NCI-H69 (cell line): ENCODE data around the gene RABAC1.
A peak's percentile ranks its signal among the peaks of the same experiment; 100 is the strongest.

Experiments
- DNase-seq: peaks from one replicate; lab custom pipeline; 2025; lab: John Stamatoyannopoulos, UW

RABAC1 gene

DNA sequence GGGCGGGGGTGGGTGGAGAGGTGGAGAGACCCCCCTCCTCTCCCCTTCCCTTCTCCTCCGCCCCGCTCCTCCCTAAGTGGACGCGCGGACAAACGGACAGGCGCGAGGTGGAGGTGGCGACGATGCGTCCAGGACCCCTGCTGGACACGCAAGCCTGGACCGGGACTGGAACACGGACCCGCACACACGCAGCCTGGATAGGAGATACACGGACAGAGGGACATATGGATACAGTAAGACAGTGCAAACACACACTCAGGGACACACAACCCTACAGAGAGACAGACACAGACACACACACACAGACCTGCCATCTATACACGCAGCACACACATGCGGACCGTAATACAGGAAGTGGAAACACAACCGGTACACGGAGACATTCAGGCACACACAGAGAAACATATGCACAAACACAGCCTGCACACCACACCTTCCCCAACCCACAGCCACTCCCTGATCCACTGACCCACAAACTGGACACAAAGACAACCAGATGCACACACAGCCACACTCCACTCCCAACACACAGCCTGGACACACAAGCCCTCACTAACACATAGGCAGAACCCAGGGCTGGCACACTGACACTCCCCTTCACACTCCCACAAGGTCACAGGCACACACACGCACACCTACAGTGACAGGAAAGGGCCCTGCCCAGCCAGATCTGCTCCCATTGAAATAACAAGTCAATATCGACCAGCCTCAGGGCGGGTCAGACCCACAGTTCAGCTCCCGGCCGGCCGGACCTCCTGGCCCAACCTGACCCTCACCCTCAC lies 30.2 kb downstream of the RABAC1 start:
- peak; percentile 47 for DNase-seq

DNA sequence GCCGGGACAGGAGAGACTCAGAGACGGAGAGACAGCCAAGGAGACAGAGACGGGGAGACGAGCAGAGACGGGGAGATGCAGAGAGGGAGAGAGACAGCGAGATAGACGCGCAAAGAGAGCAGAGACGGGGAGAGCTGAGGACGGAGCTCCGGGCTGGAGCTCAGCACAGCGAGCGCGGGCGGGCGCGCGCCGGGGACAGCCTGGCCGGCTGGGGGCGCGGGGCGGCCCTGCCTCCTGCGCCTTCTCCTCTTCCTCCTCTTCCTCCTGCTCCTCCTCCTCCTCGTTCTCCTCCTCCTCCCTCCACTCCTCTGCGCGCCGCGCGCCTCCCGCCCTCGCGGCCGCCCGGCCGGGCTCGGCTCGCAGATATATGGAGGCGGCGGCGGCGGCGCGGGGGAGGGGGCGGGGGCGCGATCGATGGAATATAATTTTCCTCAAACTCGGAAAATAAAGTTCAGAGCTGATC lies 30.9 kb downstream of the RABAC1 start, which contains the start of gene ERFL:
Gene ERFL (minus strand): TSS at position 229 of the 463 bp plus-strand sequence. CDS start 15,530 bp downstream, outside the sequence.
- DNase-seq = peak; percentile 46

DNA sequence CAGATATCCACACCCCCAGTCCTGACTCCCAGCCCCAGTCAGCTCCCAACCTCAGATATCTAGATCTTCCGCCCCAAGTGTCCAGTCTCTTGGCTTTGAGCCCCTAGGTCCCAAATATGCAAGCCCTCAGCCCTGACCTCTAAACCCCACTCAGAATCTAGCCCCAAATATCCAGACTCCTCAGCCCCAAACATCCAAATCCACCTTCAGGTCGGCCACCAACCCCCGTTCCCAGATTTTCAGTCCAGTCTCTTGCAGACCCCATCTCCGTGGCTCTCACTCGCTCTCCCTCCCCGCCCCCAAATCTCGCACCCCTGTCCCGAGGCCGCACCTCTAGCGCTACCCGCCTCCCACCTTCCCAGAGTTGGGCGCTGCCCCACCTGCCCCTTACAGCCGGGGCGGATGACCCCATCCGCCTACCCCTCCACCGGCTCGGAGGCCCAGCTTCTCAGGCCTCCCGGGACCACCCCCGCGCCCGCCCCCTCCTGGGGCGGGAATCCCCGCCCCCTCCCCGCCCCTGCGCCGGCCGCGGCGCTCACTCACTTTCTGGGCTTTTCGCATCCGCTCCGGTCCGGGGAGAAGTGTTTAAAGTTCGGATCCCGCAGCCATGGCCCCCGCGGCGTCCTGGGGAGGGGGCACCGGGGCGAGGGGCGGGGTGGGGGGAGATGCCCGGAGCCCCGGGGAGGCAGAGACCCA lies 31.5 kb downstream of the RABAC1 start:
- peak; percentile 36 for DNase-seq

DNA sequence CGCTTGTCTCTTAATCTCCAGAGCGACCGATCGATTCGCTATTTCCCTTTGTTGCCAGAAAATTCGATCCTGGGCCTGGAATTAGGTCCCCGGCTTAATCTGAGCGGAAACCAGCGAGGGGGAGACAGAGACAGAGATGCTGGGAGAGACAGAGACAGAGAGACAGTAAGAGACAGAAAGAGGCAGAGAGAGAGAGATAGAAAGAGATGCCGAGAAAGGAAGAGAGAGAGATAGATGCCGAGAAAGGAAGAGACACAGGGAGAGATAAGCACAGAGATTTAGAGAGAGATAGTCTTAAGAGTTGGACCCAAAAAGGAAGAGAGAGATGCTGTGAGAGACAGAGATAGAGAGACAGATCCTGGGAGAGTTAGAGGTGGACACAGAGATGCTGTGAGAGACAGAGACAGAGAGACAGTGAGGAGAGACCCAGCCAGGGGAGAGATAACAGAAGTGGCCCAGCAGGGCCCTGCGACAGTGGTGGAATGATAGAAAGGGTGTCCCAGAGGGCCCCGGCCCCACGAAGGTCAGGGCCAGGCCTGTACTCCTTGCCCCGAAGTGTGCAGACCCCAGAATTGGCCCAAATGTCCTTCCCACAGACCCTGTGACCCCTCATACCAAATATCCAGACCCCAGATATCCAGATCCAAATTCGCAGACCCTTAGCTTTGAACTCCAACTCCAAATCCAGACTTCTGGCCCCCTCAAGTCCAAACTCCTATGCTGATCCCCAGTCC lies 32.2 kb downstream of the RABAC1 start:
- no peak for DNase-seq

DNA sequence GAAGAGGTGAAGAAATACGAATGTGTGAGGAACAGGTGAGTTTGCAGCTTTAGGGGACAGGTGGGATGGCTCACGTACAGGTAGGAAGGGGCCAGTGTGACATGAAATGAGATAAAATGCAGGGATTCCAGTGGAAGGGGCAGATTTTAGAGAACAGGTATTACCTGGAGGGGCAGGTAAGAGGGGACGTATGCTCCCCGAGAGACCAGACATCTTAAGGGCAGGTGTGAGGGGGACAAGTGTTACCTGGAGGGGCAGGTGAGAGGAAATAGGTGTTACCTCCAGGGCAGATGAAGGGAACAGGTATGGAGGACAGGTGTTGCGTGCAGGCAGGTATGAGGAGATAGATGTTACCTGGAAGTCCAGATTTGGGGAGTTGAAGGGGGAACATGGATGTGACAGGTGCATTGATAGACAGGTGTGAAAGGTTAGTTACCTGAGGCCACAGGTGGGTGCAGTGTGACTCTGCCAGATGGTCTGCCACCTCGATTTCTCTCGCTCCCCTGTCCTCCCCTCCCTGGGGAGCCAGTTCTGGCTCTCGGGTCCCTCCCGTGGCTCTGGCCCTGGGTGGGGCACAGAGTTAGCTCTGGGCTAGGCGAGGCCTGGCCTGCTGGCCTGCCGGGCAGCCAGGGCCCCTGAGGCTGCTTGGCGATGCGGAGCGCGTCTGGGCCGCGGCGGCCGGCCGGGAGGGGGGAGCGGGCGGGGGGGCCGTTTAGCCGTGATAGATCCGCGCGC lies 32.9 kb downstream of the RABAC1 start:
- no peak for DNase-seq

DNA sequence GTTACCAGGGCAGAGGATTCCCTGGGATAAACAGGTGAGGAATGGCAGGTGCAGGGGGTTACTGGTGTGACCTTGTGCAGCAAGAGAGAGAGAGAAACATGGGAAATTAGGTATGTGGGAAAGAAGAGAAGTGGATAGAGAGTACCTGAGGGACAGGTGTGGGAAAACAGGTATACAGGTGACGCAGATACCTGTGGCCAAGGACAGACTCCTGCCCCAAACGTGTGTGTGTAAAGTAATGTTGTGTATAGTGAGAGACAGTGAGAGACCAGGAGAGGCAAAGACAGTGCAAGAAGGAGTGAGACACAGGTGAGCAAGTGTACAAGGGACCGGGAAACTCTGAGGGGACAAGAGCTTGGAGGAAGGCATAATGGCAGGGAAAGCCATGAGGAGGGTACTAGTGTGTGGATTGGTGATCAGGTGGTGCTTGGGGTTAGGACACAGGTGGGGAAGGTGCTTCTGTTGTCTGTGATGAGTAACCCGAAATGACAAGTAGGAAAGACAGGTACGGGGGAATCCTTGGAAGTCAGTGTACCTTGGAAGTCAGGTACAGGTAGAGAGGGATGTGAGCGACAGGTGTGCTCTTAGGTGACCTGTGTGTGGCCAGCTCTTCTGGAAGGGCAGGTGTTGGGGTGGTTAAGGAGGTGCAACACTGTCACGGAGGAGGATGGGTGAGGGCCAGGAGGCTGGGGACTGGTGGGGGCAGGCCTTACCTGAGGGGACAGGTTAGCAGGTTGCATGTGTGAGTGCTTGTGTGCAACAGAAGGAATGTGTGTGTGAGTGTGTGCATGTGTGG lies 33.7 kb downstream of the RABAC1 start:
- DNase-seq = no peak

DNA sequence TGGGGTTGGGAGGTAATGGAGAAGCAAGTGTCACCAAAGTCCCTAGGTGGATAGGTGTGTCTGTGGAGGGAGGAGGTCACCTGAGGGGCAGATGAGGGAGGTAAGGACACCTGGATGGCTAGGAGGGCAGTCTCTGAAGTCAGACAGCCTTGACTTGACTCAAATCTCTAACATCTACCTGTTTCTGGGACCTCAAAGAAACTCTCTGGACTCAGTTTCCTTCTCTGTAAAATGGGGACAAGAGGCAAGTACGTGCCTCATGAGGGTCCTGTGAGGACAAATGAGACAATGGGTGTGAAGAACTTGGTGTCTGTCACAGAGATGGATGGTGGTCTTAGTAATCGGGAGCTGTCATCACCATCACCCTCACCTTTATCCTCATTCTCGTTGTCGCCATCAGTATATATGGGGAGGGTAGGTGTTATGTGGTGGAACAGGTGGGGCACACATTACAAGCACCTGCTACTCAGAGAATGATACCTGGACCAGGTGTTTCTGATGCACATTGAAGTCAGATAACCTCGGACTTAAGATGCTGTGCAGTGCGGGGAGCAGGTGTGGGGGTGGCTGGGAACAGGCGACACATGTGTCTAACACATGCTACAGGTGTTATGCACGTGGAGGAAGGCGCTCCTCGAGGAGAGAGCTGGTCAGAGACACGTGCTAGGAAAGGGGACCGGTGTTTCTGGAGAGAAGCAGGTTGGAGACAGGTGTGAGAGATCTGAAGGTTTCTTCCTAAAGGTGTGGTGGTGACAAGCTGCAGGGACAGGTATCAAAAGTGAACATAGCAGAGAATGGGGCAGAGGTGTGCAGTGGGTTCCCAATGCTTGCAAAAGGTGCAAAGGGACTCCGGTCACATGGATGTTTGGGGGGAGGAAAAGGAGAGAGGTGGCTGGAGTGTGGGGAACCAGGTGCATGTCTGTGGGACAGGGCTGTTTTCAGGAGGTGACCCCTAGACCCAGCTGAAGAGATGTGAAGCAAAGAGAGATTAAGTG lies 34.7 kb downstream of the RABAC1 start:
- no peak for DNase-seq

DNA sequence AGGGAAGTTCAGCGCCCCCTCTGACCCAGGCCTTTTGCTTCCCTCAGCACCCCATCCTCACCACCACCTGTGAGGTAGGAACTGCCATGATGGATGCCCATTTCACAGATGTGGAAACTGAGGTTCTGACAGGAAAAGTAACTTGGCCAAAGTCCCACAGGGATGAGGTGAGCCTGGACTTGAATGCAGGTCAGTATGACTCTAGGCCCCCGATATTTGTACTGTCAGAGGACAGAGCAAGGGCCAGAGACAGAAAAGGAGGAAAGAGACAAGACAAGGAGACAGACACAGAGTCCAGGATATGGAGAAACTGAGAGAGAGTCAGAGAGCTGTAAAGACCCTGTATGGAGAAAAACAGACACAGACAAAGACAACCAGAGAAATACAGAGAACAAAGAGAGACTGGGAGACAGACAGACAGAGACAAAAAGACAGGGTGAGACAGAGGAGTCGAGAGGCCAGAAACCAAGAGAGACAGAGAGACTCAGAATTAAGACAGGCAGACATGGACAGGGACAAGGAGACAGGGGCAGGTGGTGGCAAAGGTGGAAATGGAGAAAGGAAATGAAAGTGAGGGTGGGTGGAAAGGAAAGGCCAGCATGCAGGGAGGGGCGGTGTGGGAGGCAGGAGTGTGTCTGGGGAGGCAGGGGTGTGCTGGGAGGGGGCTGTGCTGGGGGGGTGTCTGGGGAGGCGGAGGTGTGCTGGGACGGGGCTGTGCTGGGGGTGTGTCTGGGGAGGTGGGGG lies 35.9 kb downstream of the RABAC1 start:
- DNase-seq = no peak

DNA sequence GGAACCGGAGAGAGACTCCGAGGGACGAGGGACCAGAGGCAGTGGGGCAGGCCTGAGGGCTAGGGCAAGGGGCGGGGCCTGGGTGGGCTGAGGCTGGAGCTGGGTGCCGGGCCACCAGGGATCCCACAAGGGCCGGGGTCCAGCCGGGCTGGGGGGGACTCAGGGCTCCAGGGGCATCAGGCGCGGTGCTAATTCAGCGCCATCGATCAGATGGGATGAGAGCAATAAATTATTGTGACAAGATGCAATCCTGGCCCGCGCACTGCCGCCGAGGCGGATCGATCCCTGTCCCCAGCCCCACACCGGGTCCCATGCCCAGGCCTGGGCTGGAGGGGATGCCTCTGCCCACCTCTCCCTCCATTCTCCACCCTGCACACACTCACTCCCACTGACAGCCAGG lies 36.5 kb downstream of the RABAC1 start:
- DNase-seq = no peak

DNA sequence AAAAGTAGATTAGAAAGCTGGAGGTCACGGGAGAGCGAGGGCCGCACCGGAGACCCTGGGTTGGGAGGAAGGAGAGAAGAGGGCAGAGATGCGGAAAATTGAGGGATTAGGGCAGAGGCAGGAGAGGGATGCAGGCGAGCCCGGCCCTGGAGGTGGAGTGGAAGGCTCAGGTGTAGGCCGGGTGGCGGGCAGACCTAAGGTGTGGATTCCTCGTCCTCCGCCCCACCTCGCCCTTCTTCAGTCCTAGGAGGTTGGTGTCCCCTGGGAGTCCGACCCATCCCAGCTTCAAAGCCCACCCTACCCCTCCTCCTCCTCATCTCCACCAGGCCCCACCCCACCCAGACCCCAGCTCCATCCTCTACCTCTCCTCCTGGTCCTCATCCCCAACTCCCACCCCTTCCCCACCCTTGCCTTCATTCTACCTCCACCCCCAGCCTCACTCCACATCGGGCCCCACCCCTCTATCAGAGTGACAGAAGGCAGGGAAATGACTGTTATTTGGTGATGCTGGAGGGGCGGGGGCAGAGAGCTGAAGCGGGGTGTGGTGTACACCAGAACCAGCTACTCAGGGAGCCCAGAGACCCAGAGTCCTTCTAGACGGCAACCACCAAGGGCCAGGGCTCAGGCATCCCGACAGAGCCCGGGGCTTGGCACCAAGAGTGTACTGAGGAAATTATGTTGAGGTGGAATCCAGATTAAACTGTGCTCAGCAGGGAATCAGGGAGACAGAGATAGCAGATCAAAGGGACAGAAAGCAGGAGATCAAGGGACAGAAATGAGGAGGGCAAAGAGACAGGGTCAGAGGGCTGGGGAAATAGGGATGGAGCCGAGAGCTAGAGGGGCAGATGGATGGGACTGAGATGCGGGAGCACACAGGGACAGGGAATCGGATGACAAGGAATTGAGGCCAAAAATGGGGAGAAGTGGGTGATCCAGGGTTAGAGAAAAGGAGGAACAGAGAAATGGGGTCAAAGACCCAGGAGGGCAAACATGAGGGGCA lies 37.2 kb downstream of the RABAC1 start:
- DNase-seq = no peak

DNA sequence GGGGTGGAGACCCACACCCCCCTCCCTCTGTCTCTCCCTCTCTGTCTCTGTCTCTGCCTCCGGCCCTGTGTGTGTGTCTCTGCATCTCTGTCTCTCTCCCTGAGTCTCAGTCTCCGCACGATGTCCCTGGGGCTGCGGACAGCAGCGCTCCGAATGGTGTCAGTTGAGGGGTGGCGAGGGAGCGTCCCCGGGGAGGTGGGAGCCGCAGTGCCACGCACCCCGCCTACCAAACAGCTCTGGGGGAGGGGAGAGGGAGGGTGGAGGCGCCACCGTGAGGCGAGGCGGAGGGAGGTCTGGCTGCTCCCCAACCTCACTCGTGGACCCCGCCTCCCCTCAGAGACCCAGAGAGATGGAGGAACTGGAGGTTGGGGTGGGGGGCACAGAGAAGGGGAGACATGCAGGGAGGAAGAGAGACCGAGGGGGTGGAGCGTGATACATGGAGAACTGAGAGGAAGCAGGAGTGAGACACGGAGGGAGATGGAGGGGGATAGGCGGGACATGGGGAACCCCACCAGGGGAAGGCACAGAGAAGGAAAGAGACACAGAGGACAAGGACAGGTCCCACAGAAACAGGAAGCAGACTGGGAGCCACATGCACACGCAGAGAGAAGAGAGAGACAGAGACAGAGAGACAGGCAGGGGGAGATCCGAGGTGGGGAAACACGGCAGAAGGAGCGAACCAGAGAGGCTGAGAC lies 38.1 kb downstream of the RABAC1 start:
- DNase-seq = no peak

DNA sequence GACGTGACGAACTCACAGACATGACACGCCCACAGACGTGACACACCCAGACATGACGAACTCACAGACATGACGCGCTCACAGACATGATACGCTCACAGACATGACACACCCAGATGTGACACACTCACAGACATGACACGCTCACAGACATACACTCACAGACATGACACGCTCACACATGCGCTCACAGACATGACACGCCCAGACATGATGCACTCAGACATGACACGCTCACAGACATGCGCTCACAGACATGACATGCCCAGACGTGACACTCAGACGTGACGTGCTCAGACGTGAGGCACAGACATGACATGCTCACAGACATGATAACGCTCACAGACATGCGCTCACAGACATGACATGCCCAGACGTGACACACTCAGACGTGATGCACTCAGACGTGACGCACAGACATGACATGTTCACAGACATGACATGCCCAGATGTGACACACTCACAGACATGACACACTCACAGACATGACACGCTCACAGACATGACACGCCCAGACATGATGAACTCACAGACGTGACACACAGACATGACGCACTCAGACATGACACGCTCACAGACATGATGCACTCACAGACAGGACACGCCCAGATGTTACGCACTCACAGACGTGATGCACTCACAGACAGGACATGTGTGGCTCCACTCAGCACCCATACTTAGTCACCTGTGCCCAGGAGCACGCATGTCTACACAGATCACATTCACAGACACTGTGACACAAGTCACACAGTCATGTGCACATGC lies 39.0 kb downstream of the RABAC1 start:
- DNase-seq = no peak

DNA sequence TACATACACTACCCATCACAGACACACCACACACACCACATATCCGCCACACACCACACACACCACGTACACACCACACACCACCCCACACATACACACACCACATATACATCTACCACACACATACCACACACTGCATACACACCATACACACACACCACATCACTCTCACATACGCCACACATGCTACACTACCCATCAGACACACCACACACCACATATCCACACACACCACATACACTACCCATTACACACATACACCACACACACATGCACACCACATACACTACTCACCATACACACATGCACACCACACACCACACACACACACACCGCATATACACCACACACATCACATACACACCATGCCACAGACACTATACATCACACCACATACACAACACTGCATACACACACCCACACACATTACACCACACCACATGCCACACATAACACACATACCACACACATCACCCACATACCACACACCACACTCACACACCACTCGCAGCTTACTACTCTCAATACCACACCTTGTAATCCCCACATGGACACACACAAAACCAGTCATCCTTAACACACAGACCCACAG lies 40.4 kb downstream of the RABAC1 start:
- DNase-seq = no peak

DNA sequence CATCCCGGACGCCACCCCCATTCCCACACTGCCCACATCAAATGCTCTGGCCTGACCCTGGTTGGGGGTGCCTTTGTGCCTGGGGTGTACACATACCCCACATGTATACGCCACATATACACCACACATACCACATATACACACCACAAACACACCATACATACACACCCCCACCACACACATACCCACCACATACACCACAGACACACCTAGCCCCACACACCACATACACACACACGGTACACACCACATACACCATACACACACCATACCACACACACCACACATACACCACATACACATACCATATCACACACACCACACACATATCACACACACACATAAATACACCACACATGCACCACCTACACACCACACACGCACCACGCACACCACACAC lies 41.0 kb downstream of the RABAC1 start:
- no peak for DNase-seq

DNA sequence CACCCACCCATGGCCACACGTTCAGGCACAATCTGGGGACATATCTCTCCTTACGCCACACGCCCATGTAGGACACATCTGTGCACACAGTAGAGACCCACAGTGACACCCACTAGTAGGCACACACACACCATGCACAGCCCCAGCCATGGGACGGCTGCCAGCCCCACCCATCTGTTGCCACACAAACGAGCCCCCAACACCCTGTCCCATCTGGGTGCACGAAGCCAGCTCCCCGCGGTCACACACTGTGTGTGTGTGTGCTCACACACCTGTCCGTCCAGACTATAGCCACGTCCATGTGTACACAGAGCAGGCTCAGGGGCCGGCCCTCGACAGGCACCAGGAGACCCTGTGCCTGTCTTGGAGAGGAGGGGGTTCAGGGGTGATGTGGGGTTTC lies 41.4 kb downstream of the RABAC1 start:
- DNase-seq = peak; percentile 18

DNA sequence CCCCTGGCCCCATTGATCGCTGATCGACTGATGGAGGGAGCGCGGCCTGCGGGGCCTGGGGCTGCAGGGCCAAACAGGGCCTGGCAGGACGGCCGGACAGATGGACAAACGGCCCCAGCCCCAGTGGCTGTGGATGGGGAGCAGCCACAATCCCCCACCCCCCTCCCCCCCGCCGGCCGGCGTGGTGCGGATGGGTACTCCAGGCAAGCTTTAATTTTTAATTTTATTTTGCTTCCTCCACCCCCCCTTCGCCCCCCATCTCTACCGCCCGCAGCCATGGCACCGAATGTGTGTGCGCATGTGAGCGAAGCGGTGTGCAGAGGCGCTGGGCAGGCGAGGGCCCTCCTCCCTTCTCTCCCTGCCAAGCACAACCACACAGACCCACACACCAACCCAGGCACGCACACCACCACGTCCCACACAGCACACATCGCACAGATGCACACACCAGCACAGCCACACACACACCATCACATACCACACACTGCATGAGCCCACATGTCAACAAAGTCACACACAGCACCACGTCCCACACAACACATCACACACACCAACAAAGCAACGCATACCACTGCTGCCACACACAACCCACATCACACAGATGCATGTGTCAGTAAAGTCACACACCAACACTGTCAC lies 43.2 kb downstream of the RABAC1 start:
- DNase-seq = no peak
